ENCODE data around the gene TMEM154.

TMEM154 gene

GRCh38 chr4:152667781-152668180 is 12.0 kb downstream of the TMEM154 start:
- TF ChIP-seq NFIC (IDR thresholded peaks at IDR 0.05) (no peak), RAD21 (IDR thresholded peaks at IDR 0.05; ENCODE audit: low read depth) (no peak), YY1 (IDR thresholded peaks at IDR 0.05; ENCODE audit: low read depth) (no peak), REST (IDR thresholded peaks at IDR 0.05; ENCODE audit: low read depth) (no peak), CEBPB (IDR thresholded peaks at IDR 0.05) (no peak), ZBTB7A (IDR thresholded peaks at IDR 0.05; ENCODE audit: low read depth) (no peak), TCF12 (IDR thresholded peaks at IDR 0.05; ENCODE audit: low read depth) (no peak), EGR1 (IDR thresholded peaks at IDR 0.05) (no peak), TAF1 (IDR thresholded peaks at IDR 0.05; ENCODE audit: low read depth) (no peak), EP300 (IDR thresholded peaks at IDR 0.05; ENCODE audit: borderline replicate concordance) (no peak), TEAD4 (IDR thresholded peaks at IDR 0.05) (no peak), FOXM1 (IDR thresholded peaks at IDR 0.05; ENCODE audit: borderline replicate concordance, low read depth) (no peak), CREB1 (IDR thresholded peaks at IDR 0.05; ENCODE audit: low read depth) (no peak)
- TF ChIP-seq, protein P1, sequence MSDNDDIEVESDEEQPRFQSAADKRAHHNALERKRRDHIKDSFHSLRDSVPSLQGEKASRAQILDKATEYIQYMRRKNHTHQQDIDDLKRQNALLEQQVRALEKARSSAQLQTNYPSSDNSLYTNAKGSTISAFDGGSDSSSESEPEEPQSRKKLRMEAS (IDR thresholded peaks at IDR 0.05): no peak
- TF ChIP-seq, protein P2, sequence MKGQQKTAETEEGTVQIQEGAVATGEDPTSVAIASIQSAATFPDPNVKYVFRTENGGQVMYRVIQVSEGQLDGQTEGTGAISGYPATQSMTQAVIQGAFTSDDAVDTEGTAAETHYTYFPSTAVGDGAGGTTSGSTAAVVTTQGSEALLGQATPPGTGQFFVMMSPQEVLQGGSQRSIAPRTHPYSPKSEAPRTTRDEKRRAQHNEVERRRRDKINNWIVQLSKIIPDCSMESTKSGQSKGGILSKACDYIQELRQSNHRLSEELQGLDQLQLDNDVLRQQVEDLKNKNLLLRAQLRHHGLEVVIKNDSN (IDR thresholded peaks at IDR 0.05): no peak

- TF ChIP-seq RAD21 (IDR thresholded peaks at IDR 0.05; ENCODE audit: low read depth): no peak
- TF ChIP-seq TEAD4 (IDR thresholded peaks at IDR 0.05): no peak
- TF ChIP-seq CEBPB (IDR thresholded peaks at IDR 0.05): no peak
- TF ChIP-seq EP300 (IDR thresholded peaks at IDR 0.05; ENCODE audit: borderline replicate concordance): no peak
- TF ChIP-seq, protein P2 (IDR thresholded peaks at IDR 0.05): no peak
- TF ChIP-seq YY1 (IDR thresholded peaks at IDR 0.05; ENCODE audit: low read depth): no peak
- no peak for TF ChIP-seq ZBTB7A (IDR thresholded peaks at IDR 0.05; ENCODE audit: low read depth)
- TF ChIP-seq CREB1 (IDR thresholded peaks at IDR 0.05; ENCODE audit: low read depth): no peak
These were observed 12.9 kb downstream of the TMEM154 start for GRCh38 chr4:152666946-152667345.

GRCh38 chr4:152665691-152666395 is 14.0 kb downstream of the TMEM154 start:
- TF ChIP-seq ZBTB7A (IDR thresholded peaks at IDR 0.05; ENCODE audit: low read depth) (no peak), TEAD4 (IDR thresholded peaks at IDR 0.05) (no peak), TAF1 (IDR thresholded peaks at IDR 0.05; ENCODE audit: low read depth) (no peak), EP300 (IDR thresholded peaks at IDR 0.05; ENCODE audit: borderline replicate concordance) (no peak), CREB1 (IDR thresholded peaks at IDR 0.05; ENCODE audit: low read depth) (no peak), CEBPB (IDR thresholded peaks at IDR 0.05) (no peak), EGR1 (IDR thresholded peaks at IDR 0.05) (no peak), RAD21 (IDR thresholded peaks at IDR 0.05; ENCODE audit: low read depth) (no peak), NFIC (IDR thresholded peaks at IDR 0.05) (no peak), FOXM1 (IDR thresholded peaks at IDR 0.05; ENCODE audit: borderline replicate concordance, low read depth) (no peak), YY1 (IDR thresholded peaks at IDR 0.05; ENCODE audit: low read depth) (no peak)
- TF ChIP-seq, protein P2 (IDR thresholded peaks at IDR 0.05): no peak
- TF ChIP-seq, protein P1 (IDR thresholded peaks at IDR 0.05): no peak

DNA sequence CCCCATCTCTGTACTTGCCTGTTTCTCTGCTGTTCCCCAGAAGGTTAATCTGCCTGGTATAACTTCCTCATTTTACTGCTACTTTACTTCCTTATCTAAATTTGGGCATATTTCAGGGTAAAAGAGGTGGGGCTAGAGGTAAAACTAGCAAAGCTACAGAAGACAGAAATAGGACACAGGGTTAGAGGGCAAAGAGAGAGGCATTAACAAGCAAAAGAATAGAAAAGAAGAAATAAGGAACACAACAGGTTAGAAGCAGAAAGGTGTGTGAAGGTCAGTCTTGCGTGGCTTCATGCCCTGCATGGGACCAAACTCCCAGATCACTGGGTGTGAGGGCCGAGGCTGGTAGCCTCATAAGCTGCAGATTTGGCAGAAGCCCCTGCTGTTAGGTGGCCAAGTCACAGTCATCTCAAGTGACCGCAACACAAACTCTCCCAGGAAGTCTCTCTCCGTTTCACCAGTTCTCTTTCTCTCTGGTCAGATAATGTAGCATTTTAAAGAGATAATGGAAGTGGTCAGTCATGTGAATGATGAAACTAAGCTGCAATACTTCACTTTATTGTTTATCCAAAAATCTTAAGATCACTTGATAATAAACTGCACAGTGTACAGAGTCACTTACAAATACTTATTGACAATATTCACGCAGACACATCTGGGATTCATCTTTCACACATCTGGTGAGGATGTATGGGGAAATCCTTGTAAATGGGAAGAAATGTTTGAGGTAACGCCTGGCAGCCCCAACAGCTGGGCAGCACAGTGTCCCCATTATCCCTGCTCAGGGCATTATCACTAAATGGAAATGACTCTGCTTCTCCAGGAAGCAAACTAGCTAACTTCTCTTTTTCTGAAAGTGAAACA is 16.4 kb downstream of the TMEM154 start:
- no peak for TF ChIP-seq ZBTB7A (IDR thresholded peaks at IDR 0.05; ENCODE audit: low read depth)
- no peak for TF ChIP-seq NFIC (IDR thresholded peaks at IDR 0.05)
- no peak for TF ChIP-seq REST (IDR thresholded peaks at IDR 0.05; ENCODE audit: low read depth)
- TF ChIP-seq, protein P1 (IDR thresholded peaks at IDR 0.05): no peak
- TF ChIP-seq TCF12 (IDR thresholded peaks at IDR 0.05; ENCODE audit: low read depth): no peak
- no peak for TF ChIP-seq CEBPB (IDR thresholded peaks at IDR 0.05)
- TF ChIP-seq YY1 (IDR thresholded peaks at IDR 0.05; ENCODE audit: low read depth): no peak

All from Ishikawa (cell line).